Measurements from ENCODE around the gene FBXO30.

FBXO30 gene

DNA sequence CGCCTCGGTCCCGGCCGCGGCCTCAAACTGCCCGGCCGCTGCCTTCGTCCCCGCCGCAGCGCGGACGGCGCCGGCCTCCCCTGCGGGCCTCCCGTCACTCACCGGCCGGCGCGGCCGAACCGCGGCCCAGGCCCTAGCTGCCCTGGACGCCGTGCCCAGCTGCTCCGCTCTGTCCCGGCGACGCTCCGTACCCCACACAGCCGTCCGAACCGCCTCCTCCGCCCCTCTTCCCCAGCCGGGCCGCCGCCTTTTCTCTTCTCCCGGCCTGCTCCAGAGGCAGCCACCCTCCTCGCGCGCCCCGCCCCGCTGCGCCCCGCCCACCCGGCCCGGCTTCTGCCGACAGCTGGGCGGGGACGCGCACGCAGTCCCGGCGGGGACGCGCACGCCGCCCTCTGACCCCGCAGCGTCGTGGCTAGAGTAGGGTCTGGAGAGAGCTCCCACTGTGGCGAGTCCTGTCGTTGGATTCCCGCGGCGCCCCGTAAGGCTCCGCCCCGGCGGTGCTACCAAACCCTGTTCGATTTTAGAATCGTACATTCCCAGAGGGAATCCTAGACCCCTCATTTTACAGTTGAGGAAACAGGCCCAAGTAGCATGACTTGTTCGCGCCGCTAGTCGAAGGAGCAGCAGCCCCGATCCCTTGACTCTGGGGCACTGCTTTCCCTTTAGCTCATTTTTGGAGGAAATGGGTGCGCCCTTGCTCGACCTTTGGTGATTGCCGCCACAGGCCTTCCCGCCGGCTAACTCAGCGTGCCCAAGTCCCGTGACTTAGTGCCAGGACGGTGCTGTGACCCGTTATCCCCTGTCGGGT, at the start of gene FBXO30:
FBXO30 (minus strand) TSS at position 295 of the 808 bp plus-strand sequence. CDS start 8,390 bp downstream, outside the sequence.
- peak within 1 kb of the TSS; percentile 76 for H3K4me3 ChIP-seq (ENCODE audit: control insufficient read depth, low read depth, low read length)
- TF ChIP-seq, protein P1, sequence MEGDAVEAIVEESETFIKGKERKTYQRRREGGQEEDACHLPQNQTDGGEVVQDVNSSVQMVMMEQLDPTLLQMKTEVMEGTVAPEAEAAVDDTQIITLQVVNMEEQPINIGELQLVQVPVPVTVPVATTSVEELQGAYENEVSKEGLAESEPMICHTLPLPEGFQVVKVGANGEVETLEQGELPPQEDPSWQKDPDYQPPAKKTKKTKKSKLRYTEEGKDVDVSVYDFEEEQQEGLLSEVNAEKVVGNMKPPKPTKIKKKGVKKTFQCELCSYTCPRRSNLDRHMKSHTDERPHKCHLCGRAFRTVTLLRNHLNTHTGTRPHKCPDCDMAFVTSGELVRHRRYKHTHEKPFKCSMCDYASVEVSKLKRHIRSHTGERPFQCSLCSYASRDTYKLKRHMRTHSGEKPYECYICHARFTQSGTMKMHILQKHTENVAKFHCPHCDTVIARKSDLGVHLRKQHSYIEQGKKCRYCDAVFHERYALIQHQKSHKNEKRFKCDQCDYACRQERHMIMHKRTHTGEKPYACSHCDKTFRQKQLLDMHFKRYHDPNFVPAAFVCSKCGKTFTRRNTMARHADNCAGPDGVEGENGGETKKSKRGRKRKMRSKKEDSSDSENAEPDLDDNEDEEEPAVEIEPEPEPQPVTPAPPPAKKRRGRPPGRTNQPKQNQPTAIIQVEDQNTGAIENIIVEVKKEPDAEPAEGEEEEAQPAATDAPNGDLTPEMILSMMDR (conservative IDR thresholded peaks at IDR 0.05; ENCODE audit: control insufficient read depth, insufficient read depth, low read depth, low read length) = peak; percentile 13
- DNase-seq (ENCODE audit: low read depth) = peak; percentile 80

- DNase-seq (ENCODE audit: low read depth) = no peak
- no peak overlapping the region for H3K4me3 ChIP-seq (ENCODE audit: control insufficient read depth, low read depth, low read length)
- TF ChIP-seq, protein P1 (conservative IDR thresholded peaks at IDR 0.05; ENCODE audit: control insufficient read depth, insufficient read depth, low read depth, low read length) = no peak
Measured at GRCh38 chr6:145863988-145864616, 49.5 kb upstream of the FBXO30 start.

DNA sequence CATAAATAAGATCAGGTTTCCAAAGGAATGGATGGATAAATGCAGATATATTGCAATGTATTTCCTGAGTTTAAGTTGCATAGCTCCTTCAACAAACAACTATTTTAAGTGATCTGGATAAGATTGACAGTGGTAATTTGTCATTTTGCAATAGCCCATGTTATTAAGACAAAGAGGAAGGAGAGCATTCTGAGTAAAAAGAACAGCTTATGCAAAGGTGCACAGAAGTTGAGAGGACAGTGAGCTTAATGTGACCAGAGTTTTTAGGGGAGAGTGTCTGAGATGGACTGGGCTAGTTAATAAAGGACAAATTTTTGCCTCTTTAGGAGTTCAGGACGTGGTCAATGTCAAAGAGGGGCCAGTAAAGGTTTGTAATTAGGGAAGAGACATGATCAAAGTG, 48.8 kb upstream of the FBXO30 start:
- H3K4me3 ChIP-seq (ENCODE audit: control insufficient read depth, low read depth, low read length) = no peak overlapping the region
- TF ChIP-seq, protein P1 (conservative IDR thresholded peaks at IDR 0.05; ENCODE audit: control insufficient read depth, insufficient read depth, low read depth, low read length) = no peak
- DNase-seq (ENCODE audit: low read depth) = no peak

- TF ChIP-seq, protein P1 (conservative IDR thresholded peaks at IDR 0.05; ENCODE audit: control insufficient read depth, insufficient read depth, low read depth, low read length) = no peak
- no peak overlapping the region for H3K4me3 ChIP-seq (ENCODE audit: control insufficient read depth, low read depth, low read length)
- no peak for DNase-seq (ENCODE audit: low read depth)
Measured at GRCh38 chr6:145860562-145860961, 46.0 kb upstream of the FBXO30 start.

- TF ChIP-seq, protein P1 (conservative IDR thresholded peaks at IDR 0.05; ENCODE audit: control insufficient read depth, insufficient read depth, low read depth, low read length) = no peak
- DNase-seq (ENCODE audit: low read depth) = peak; percentile 7
Measured at GRCh38 chr6:145850671-145851070, 36.1 kb upstream of the FBXO30 start.

GRCh38 chr6:145848541-145848940, 33.9 kb upstream of the FBXO30 start:
- TF ChIP-seq, protein P1 (conservative IDR thresholded peaks at IDR 0.05; ENCODE audit: control insufficient read depth, insufficient read depth, low read depth, low read length) = no peak
- DNase-seq (ENCODE audit: low read depth) = no peak
- H3K4me3 ChIP-seq (ENCODE audit: control insufficient read depth, low read depth, low read length) = no peak overlapping the region

More at GRCh38 chr6:145850671-145851070, 36.1 kb upstream of the FBXO30 start:
- no peak overlapping the region for H3K4me3 ChIP-seq (ENCODE audit: control insufficient read depth, low read depth, low read length)

All from fibroblast of mammary gland (primary cell).